Body of pancreas (tissue), 4 donors: Measurements from ENCODE around the gene PDIA4.

Experiments
- CTCF ChIP-seq, 7 experiments: fragments of 450-650 bp in 4 of 7; fragments of 200-600 bp in 3 of 7; sonication (generic) in 3 of 7; IDR thresholded peaks; one replicate each; pipeline ENCODE4 v1.5.1; 2016 to 2019; ENCODE audit warnings: antibody characterized with exemption in 7 of 7
- POLR2A ChIP-seq, 3 donors: fragments of 450-650 bp; IDR thresholded peaks; one replicate each; pipeline ENCODE4 v1.6.1; 2016; ENCODE audit warnings: antibody characterized with exemption in 3 of 3, mild to moderate bottlenecking in 2 of 3

- TF ChIP-seq CTCF (IDR thresholded peaks at IDR 0.05) (no peak), POLR2A (IDR thresholded peaks at IDR 0.05) (no peak)
These were observed 4.6 kb downstream of the PDIA4 start for GRCh38 chr7:149023662-149024061.
